Astrocyte (in vitro differentiated cells and primary cell): ENCODE measurements around the gene ZSWIM4.

ENCODE experiments used
- CTCF ChIP-seq: IDR thresholded peaks from 2 replicates; pipeline ENCODE4 v1.5.1; 2011; ENCODE audit warnings: low read depth, mild to moderate bottlenecking, inconsistent platforms, low read length, moderate library complexity; ENCODE audit not compliant: insufficient read depth
- EZH2 ChIP-seq: IDR thresholded peaks from 2 replicates; pipeline ENCODE4 v1.6.1; 2012; ENCODE audit warnings: mild to moderate bottlenecking, low read length, inconsistent platforms; ENCODE audit not compliant: insufficient read depth

- TF ChIP-seq EZH2 (no peak), CTCF (no peak)
Measured at GRCh38 chr19:13823901-13824300, 28.7 kb downstream of the ZSWIM4 start.
